Activated naive CD8-positive, alpha-beta T cell (primary cell): ENCODE results near the gene SLC6A9.

Source experiments
- H3K27ac Mint-ChIP-seq: one replicate; pipeline ENCODE4 v1.8.0; 2021; ENCODE audit warnings: mixed read lengths
- H3K27me3 Mint-ChIP-seq: one replicate; pipeline ENCODE4 v1.8.0; 2021; ENCODE audit warnings: mixed read lengths
- H3K36me3 Mint-ChIP-seq: one replicate; pipeline ENCODE4 v1.8.0; 2021; ENCODE audit warnings: mixed read lengths
- H3K4me1 Mint-ChIP-seq: one replicate; pipeline ENCODE4 v1.8.0; 2021; ENCODE audit warnings: low read depth, mixed read lengths
- H3K4me3 Mint-ChIP-seq: one replicate; pipeline ENCODE4 v1.8.0; 2021; ENCODE audit warnings: mild to moderate bottlenecking, mixed read lengths
- H3K9me3 Mint-ChIP-seq: one replicate; pipeline ENCODE4 v1.8.0; 2021; ENCODE audit warnings: low read depth, mixed read lengths

Gene SLC6A9

DNA sequence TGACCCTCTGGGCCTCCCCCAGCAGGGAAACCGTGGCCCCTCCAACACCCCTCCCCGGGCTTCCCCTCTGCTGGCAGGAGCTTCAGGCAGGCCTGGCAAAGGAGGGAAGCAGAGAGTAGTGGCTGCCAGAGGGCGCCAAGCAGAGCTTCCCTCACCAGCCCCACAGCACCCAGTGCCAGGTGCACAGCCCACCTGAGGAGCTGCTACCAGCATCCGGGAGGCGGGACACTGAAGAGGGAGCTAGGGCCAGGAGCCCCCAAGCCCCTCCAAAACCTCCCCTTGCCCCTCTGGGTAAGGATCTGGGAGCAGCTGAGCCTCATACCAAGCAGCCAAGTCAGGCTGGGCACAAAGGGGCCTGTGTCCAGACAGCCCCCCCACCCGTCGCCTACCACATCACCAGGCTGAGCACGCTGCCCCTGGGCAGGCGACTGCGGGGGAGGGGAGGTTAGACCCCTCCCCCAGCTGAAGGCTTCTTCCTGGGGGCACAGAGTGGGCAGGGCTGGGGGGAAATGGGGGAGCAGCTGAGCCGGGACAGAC is 20.3 kb downstream of the SLC6A9 start:
- no peak overlapping the region for H3K4me3 Mint-ChIP-seq
- H3K27me3 Mint-ChIP-seq: no peaks in the 10 kb centered on the region
- H3K27ac Mint-ChIP-seq: no peak overlapping the region
- no peaks in the 10 kb centered on the region for H3K9me3 Mint-ChIP-seq
- H3K4me1 Mint-ChIP-seq: peaks cover 14% of the 10 kb centered on the region
- no peaks in the 10 kb centered on the region for H3K36me3 Mint-ChIP-seq

- Mint-ChIP-seq H3K4me3 (no peak overlapping the region), H3K9me3 (no peaks in the 10 kb centered on the region), H3K4me1 (peaks cover 6% of the 10 kb centered on the region), H3K27me3 (no peaks in the 10 kb centered on the region), H3K27ac (no peak overlapping the region), H3K36me3 (no peaks in the 10 kb centered on the region)
Observed at GRCh38 chr1:44008259-44008658, 23.0 kb downstream of the SLC6A9 start.

- H3K36me3 Mint-ChIP-seq: peaks cover 5% of the 10 kb centered on the region
- no peak overlapping the region for H3K27ac Mint-ChIP-seq
- H3K27me3 Mint-ChIP-seq: no peaks in the 10 kb centered on the region
- no peaks in the 10 kb centered on the region for H3K9me3 Mint-ChIP-seq
- no peaks in the 10 kb centered on the region for H3K4me1 Mint-ChIP-seq
- H3K4me3 Mint-ChIP-seq: no peak overlapping the region
Observed at GRCh38 chr1:44002606-44003157, 28.6 kb downstream of the SLC6A9 start.

- H3K4me3 Mint-ChIP-seq: no peak overlapping the region
- H3K27ac Mint-ChIP-seq: no peak overlapping the region
- H3K36me3 Mint-ChIP-seq: peaks cover 5% of the 10 kb centered on the region
- H3K9me3 Mint-ChIP-seq: no peaks in the 10 kb centered on the region
- H3K27me3 Mint-ChIP-seq: no peaks in the 10 kb centered on the region
- H3K4me1 Mint-ChIP-seq: no peaks in the 10 kb centered on the region
Observed at GRCh38 chr1:44002165-44002564, 29.1 kb downstream of the SLC6A9 start.

DNA sequence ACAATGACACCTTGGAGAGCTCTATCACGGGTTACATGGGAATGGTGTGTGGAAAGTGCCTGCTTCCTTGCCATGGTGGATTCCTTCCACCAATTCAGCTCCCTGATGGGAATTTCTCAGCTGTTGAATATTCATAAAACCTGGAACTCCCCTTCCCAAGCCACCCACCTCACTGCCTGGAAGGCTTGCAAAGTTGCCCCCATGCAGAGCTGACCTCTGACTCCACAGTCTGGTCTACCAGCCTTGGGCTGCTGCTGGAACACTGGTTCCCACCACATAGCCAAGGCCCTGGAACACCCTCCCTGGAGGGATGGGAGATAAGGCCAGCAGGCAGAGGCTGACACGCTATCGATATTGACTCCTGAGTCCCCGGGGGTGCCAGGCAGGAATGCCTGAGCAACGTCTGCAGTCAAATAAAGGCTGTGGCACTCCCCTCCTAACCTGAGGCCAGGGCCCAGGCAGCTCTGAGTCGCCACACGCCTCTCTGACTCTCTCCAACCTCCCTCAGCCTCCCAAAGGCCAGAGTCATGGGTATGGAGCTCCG is 31.1 kb downstream of the SLC6A9 start:
- no peak overlapping the region for H3K27ac Mint-ChIP-seq
- H3K4me3 Mint-ChIP-seq: no peak overlapping the region
- no peaks in the 10 kb centered on the region for H3K4me1 Mint-ChIP-seq
- H3K36me3 Mint-ChIP-seq: peaks cover 5% of the 10 kb centered on the region
- H3K27me3 Mint-ChIP-seq: no peaks in the 10 kb centered on the region
- no peaks in the 10 kb centered on the region for H3K9me3 Mint-ChIP-seq

DNA sequence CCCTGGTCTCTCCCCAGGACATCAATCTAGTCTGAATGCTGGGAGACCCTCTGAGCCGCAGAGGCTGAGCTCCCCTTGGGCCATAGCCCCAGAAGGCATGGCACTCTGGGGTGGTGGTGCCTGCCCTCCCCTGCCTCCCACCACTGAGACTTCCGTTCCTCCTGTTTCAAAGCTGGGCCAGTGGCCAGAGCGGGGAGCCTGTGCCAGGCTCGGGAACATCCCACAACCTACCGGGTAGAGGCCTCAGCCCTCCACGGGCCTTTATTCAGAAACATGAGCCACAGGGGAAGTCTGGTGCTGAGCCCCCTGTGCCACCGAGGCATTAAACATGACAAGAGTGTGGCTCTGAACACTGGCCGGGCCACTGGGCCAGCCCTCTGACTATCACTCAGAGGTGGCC is 31.8 kb downstream of the SLC6A9 start:
- Mint-ChIP-seq H3K9me3 (no peaks in the 10 kb centered on the region), H3K27me3 (no peaks in the 10 kb centered on the region), H3K4me3 (no peak overlapping the region), H3K36me3 (peaks cover 5% of the 10 kb centered on the region), H3K4me1 (no peaks in the 10 kb centered on the region), H3K27ac (no peak overlapping the region)

- Mint-ChIP-seq H3K27ac (no peak overlapping the region), H3K36me3 (peaks cover 5% of the 10 kb centered on the region), H3K4me1 (no peaks in the 10 kb centered on the region), H3K27me3 (no peaks in the 10 kb centered on the region), H3K4me3 (no peak overlapping the region), H3K9me3 (no peaks in the 10 kb centered on the region)
Observed at GRCh38 chr1:43998000-43998378, 33.3 kb downstream of the SLC6A9 start.

DNA sequence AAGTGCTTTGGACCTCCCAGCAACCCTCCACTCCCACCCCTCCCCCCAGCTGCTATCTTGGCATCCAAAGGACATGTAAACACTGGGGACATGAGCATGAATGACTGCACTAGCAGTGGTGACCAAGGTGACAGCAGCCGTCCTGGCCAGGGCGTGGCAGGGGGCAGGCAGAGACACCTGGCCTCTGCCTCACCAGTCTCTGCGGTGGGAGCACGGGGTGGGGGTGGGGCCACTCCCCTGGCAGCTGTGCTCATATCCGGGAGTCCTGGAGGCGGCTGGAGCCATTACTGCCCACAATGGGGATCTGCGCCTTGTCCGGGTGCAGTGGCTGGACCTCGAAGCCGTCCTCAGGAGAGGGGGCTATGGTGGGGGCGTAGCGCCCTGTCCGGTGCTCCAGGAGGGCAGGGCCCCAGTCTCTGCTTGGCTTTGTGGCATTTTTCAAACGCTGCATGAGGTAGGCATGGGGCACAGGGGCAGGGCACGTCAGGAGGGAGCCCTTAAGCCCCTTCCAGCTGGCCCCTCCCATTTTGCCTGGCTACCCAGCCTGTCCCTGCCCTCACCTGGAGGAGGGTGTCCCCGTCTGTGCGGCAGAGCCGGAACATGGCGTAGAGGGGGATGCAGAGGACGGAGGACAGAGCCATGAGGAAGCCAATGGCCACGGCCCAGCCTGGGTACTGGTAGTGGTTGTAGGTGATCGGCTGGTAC is 33.8 kb downstream of the SLC6A9 start:
- Mint-ChIP-seq H3K4me1 (peaks cover 4% of the 10 kb centered on the region), H3K27me3 (no peaks in the 10 kb centered on the region), H3K27ac (no peak overlapping the region), H3K9me3 (no peaks in the 10 kb centered on the region), H3K36me3 (peaks cover 5% of the 10 kb centered on the region), H3K4me3 (no peak overlapping the region)

GRCh38 chr1:43996733-43997115 is 34.5 kb downstream of the SLC6A9 start:
- Mint-ChIP-seq H3K4me1 (peaks cover 9% of the 10 kb centered on the region), H3K27ac (no peak overlapping the region), H3K27me3 (no peaks in the 10 kb centered on the region), H3K9me3 (no peaks in the 10 kb centered on the region), H3K4me3 (no peak overlapping the region), H3K36me3 (peaks cover 5% of the 10 kb centered on the region)

GRCh38 chr1:43995984-43996732 is 35.1 kb downstream of the SLC6A9 start:
- Mint-ChIP-seq H3K27ac (no peak overlapping the region), H3K4me1 (peaks cover 12% of the 10 kb centered on the region), H3K27me3 (no peaks in the 10 kb centered on the region), H3K36me3 (peaks cover 5% of the 10 kb centered on the region), H3K4me3 (no peak overlapping the region), H3K9me3 (no peaks in the 10 kb centered on the region)

GRCh38 chr1:43994794-43995790 is 36.2 kb downstream of the SLC6A9 start:
- no peak overlapping the region for H3K4me3 Mint-ChIP-seq
- H3K4me1 Mint-ChIP-seq: peaks cover 13% of the 10 kb centered on the region
- peaks cover 2% of the 10 kb centered on the region for H3K36me3 Mint-ChIP-seq
- H3K27ac Mint-ChIP-seq: no peak overlapping the region
- H3K9me3 Mint-ChIP-seq: no peaks in the 10 kb centered on the region
- H3K27me3 Mint-ChIP-seq: no peaks in the 10 kb centered on the region

DNA sequence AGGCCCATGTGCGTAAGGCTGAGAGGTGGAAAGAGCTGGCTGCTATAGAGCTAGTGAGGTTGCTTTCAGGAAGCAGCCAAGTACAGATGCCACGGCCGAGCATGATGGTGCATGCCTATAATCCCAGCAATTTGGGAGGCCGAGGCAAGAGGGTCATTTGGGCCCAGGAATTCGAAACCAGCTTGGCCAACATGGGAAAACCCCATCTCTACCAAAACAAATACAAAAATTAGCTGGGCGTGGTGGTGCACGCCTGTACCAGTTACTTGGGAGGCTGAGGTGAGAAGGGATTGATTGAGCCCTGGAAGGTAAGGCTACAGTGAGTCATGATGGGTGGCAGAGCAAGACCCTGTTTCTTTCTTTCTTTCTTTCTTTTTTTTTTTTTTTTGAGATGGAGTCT is 37.2 kb downstream of the SLC6A9 start:
- Mint-ChIP-seq H3K36me3 (peaks cover 2% of the 10 kb centered on the region), H3K27me3 (no peaks in the 10 kb centered on the region), H3K4me1 (peaks cover 13% of the 10 kb centered on the region), H3K9me3 (no peaks in the 10 kb centered on the region), H3K4me3 (no peak overlapping the region), H3K27ac (no peak overlapping the region)

DNA sequence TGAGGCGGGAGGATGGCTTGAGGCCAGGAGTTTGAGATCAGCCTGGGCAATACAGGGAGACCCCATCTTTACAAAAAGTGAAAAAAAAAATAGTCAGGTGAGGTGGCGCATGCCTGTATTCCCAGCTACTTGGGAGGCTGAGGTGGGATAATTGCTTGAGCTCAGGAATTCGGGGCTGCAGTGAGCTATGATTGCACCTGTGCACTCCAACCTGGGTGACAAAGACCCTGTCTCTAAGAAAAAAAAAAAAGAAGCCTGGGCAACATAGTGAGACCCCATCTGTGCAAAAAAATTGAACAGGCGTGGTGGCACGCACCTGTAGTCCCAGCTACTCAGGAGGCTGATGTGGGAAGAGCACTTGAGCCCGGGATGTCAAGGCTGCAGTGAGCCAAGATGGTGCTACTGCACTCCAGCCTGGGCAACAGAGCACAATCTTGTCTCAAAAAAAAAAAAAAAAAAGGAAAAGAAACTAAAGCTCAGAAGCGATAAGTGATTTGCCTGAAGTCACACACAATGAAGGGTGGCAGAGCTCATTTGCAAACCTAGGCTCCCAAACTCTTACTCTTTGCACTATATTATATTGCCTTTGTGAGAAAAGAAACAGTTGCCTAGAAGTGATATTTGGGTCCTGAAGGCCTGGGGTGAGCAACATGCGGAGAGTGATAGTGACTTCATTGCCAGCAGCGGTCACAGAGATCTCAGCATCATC is 37.9 kb downstream of the SLC6A9 start:
- H3K27ac Mint-ChIP-seq: no peak overlapping the region
- H3K4me3 Mint-ChIP-seq: no peak overlapping the region
- H3K9me3 Mint-ChIP-seq: no peaks in the 10 kb centered on the region
- peaks cover 13% of the 10 kb centered on the region for H3K4me1 Mint-ChIP-seq
- H3K36me3 Mint-ChIP-seq: no peaks in the 10 kb centered on the region
- no peaks in the 10 kb centered on the region for H3K27me3 Mint-ChIP-seq
